ENCODE results near the gene LYZL2. TPM values are rescaled to one million over a fixed set of nuclear protein-coding genes. Genes with fewer than 3 reads are reported as not detected.
"Not testable (repeated sequence)": the region's sequence is repeated elsewhere in the genome, so short reads cannot be mapped to it uniquely, and the experiment has no call there.

The LYZL2 gene
- total and polyA plus RNA-seq, 5 experiments from 2014 or later: not detected

DNA sequence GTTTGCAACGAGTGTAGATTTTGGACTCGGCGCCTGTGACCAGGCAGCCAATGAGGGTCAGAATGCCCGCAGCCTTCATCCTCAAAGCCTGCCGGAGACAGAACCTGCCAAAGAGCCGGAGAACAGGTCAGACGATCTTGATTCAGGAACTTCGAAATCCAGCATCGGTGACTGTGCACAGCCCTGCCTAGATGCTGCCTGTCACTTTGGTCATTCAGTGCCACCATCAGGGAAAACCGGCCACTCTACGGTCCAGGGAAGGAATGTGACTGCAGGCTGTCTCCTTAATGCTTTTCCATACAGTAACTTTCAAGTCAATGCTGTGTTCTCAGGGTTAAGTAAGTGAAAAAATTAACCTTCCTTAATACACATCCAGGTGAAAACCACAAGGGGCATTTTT is 2.7 kb downstream of the LYZL2 start:
- DNase-seq, ATAC-seq, H3K27ac Mint-ChIP-seq, POLR2A ChIA-PET, H3K4me3 Mint-ChIP-seq, H3K4me1 Mint-ChIP-seq, H3K36me3 Mint-ChIP-seq, H3K9me3 Mint-ChIP-seq: not testable (repeated sequence)
- peaks cover 0 to 16% (median 2%) of the 10 kb centered on the region in 5 donors for H3K27me3 Mint-ChIP-seq

DNA sequence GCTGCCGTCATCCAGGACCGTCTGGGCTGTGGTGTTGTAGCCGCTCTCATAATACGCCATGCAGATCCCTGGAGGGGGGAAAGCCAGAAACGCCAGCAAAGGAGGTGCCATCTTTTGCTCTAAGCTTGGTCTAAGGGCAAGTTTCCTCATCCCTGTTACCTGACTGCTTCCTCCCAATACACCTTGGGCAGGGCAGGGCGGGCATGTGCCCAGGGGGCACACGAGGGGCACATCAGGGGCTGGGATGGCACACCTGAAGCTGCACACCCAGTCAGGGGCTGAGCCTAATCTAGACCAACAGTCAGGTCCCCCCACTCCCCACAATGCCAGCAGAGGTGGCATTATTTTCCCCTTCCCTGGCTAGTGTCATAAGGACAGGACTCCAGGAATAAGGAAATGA is 3.4 kb downstream of the LYZL2 start:
- H3K9me3 Mint-ChIP-seq, H3K27ac Mint-ChIP-seq, H3K4me1 Mint-ChIP-seq, H3K36me3 Mint-ChIP-seq, H3K4me3 Mint-ChIP-seq, DNase-seq, POLR2A ChIA-PET, ATAC-seq: not testable (repeated sequence)
- peaks cover 0 to 17% (median 2%) of the 10 kb centered on the region in 5 donors for H3K27me3 Mint-ChIP-seq

DNA sequence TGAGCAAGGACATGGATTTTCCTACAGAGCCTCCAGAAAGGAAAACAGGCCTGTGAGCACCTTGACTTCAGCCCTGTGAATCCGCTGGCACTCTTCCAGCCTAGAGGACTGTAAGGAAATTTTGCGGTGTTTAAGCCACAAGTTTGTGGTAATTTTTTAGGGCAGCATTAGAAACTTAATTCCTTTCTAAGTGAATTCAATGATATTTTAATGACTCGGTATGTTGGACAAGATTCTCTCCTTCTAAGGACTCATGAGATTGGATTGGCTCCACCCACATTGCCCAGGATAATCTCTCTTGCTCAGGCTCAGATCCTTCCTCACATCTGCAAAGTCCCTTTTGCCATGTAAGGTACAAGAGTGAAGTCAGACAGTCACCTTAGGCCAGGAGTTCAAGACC is 4.5 kb downstream of the LYZL2 start:
- no peaks in the 10 kb centered on the region for H3K9me3 Mint-ChIP-seq
- DNase-seq (no peak), ATAC-seq (no peak)
- no peak overlapping the region for H3K4me3 Mint-ChIP-seq
- no peaks in the 10 kb centered on the region for H3K36me3 Mint-ChIP-seq
- no peaks in the 10 kb centered on the region for H3K4me1 Mint-ChIP-seq
- POLR2A ChIA-PET: no interaction called here
- H3K27ac Mint-ChIP-seq: no peak overlapping the region
- H3K27me3 Mint-ChIP-seq: peaks cover 0 to 17% (median 6%) of the 10 kb centered on the region in 5 donors

DNA sequence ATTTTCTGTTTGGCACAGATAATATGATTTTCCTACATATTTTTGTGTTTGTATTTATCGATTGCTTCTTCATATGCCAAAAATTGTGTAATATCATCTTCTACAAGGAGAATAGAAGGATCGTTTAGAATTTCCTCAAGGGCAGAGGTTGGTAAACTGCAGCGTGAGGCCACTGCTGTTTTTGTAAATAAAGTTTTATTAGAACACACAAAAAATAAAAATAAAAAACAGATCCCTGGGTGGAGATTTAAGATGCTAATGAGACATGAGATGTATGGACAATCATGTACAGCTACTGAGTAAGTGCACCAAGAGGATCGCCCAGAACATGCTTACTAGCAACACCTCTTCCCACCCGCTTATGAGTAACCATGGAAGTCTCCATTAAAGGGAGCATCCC is 9.6 kb downstream of the LYZL2 start:
- ATAC-seq: no peak
- peaks cover 8 to 23% (median 17%) of the 10 kb centered on the region in 5 donors for H3K27me3 Mint-ChIP-seq
- no peaks in the 10 kb centered on the region for H3K4me1 Mint-ChIP-seq
- POLR2A ChIA-PET: no interaction called here
- H3K9me3 Mint-ChIP-seq: no peaks in the 10 kb centered on the region
- no peak overlapping the region for H3K27ac Mint-ChIP-seq
- no peak overlapping the region for H3K4me3 Mint-ChIP-seq
- no peaks in the 10 kb centered on the region for H3K36me3 Mint-ChIP-seq
- no peak for DNase-seq

DNA sequence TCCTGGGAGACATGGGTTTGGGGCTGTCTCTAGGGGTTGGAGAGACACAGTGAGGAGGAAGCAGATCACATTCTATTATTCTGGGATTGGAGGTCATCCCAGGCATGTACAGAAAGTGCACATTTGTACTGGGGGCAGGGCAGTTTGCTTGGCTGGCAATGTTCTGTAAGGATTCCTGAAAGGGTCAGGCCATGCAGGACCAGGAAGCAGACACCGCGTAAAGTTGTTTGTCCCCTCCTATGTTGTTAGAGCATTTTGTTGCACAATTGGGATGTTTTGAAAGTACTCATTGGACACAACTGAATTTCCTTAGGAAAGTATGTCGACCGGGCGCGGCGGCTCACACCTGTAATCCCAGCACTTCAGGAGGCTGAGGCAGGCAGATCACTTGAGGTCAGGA is 12.5 kb downstream of the LYZL2 start:
- POLR2A ChIA-PET: no interaction called here
- ATAC-seq (no peak), DNase-seq (no peak)
- Mint-ChIP-seq H3K4me3 (no peak overlapping the region), H3K27me3 (peaks cover 11 to 31% (median 19%) of the 10 kb centered on the region in 5 donors), H3K4me1 (no peaks in the 10 kb centered on the region), H3K9me3 (no peaks in the 10 kb centered on the region), H3K36me3 (no peaks in the 10 kb centered on the region), H3K27ac (peak overlapping the region in 1 of 10 donors; percentile 57)

DNA sequence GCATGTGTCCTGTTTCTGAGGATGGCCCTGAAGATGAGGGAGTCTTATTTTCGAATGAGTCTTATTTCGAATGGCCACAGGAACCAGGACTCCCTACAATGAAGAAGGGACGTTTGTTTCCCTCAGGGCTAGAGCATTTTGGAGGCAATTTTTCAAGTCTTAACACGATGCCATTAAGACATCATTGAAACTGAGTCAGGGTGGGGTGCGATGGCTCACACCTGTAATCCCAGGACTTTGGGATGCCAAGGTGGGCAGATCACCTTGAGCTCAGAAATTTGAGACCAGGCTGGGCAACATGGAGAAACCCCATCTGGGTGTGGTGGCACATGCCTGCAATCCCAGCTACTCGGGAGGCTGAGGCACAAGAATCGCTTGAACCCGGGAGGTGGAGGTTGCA is 18.5 kb downstream of the LYZL2 start:
- H3K4me3 Mint-ChIP-seq, H3K9me3 Mint-ChIP-seq, H3K27ac Mint-ChIP-seq, DNase-seq, ATAC-seq, POLR2A ChIA-PET, H3K4me1 Mint-ChIP-seq, H3K36me3 Mint-ChIP-seq: not testable (repeated sequence)
- H3K27me3 Mint-ChIP-seq: peaks cover 13 to 51% (median 23%) of the 10 kb centered on the region in 5 donors

DNA sequence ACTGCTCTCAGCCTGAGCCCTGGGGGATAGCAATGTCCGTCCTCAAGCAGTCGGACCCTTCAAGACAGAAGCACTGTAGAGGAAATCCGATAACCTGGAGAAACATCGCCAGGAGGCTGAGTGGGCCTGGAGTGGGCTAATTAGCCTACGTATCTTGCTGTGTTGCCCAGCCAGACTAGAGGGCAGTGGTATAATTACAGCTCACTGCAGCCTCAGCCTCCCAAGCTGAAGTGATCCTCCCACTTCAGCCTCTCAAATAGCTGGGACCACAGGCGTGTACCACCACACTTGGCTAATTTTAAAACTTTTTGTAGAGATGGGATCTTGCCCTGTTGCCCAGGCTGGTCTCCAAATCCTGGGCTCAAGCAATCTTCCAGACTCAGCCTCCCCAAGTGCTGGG is 21.7 kb downstream of the LYZL2 start:
- Mint-ChIP-seq H3K36me3 (peaks cover 0 to 2% (median 0%) of the 10 kb centered on the region in 3 donors), H3K4me1 (no peaks in the 10 kb centered on the region), H3K27me3 (peaks cover 16 to 55% (median 22%) of the 10 kb centered on the region in 5 donors), H3K9me3 (peaks cover 0 to 5% (median 0%) of the 10 kb centered on the region in 9 donors), H3K27ac (no peak overlapping the region), H3K4me3 (no peak overlapping the region)
- POLR2A ChIA-PET: no interaction called here
- ATAC-seq: no peak
- DNase-seq: no peak

DNA sequence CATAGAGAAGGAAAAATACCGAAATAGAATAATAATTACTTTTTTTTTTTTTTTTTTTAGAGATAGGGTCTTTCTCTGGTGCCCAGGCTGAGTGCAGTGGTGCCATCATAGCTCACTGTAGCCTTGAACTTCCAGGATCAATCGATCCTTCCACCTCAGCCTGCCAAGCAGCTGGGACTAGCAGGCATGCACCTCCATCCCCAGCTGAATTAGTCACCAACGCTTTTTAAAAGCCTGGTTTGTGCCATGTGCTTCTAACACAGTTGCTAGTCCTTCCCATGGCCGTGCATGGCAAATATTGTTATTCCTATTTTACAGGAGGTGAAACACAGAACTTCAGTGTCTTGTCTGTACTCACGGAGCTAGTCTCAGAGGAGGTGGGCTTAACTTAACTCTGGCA is 23.2 kb downstream of the LYZL2 start:
- Mint-ChIP-seq H3K27ac (no peak overlapping the region), H3K36me3 (peaks cover 0 to 2% (median 0%) of the 10 kb centered on the region in 3 donors), H3K9me3 (peaks cover 0 to 5% (median 0%) of the 10 kb centered on the region in 9 donors), H3K4me1 (no peaks in the 10 kb centered on the region), H3K27me3 (peaks cover 13 to 40% (median 19%) of the 10 kb centered on the region in 5 donors), H3K4me3 (no peak overlapping the region)
- ATAC-seq (no peak), DNase-seq (no peak)
- POLR2A ChIA-PET: no interaction called here

DNA sequence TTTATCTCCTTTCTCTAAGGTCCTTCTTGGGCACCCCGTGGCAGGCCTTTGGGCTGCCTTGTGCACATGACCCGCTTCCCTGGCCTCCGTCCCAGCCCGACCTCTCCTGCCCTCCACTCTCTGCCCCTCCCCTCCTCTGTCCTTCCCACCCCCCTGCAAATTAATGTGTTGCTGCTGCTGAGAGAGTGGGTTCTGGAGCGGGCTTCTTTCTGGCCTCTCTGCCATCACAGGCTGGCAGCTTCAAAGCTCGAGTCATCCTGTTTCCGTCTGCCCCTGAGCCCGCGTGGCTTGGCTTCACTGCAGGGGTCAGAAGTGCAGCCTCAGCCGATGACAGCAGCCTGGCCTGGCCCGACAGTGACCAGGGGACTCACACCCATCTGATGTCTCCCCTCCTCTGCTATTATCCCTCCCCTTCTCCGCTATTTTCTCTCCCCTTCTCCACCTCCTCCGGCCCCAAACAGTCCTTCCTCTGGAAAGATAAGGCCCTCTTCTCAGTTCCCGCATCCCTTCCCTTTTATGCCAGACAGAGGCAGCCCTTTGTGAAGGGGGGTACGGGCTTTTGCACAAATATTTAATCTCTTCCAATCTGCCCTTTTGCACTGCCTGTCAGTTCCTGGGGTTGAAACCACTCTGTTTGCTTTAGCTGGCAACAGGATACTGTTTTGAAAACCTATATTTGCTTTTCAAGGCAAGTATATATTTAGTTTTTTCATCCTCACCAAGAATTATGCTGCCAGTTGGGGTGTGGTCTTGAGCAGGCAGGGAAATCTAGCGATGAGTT is 24.0 kb downstream of the LYZL2 start:
- H3K9me3 Mint-ChIP-seq, POLR2A ChIA-PET, H3K27ac Mint-ChIP-seq, ATAC-seq, H3K36me3 Mint-ChIP-seq, H3K4me3 Mint-ChIP-seq, DNase-seq, H3K4me1 Mint-ChIP-seq: not testable (repeated sequence)
- peaks cover 9 to 32% (median 20%) of the 10 kb centered on the region in 5 donors for H3K27me3 Mint-ChIP-seq

DNA sequence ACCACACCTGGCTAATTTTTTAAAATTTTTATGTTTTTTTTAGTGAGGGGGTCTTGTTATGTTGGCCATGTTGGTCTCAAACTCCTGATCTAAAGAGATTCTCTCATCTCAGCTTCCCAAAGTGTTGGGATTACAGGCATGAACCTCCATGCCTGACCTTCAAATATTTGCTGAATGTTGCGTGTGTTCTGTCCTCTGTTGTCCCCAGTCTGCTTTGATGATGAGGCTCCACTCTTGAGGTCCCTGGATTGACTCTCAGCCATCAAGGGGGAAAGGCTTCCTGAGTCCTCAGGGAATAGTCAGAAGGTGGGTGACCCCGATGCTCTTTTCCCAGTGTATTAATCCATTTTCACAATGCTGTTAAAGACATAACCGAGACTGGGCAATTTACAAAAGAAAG is 26.0 kb downstream of the LYZL2 start:
- H3K4me1 Mint-ChIP-seq: no peaks in the 10 kb centered on the region
- ATAC-seq (no peak), DNase-seq (no peak)
- POLR2A ChIA-PET: no interaction called here
- no peaks in the 10 kb centered on the region for H3K36me3 Mint-ChIP-seq
- H3K4me3 Mint-ChIP-seq: no peak overlapping the region
- H3K27me3 Mint-ChIP-seq: peaks cover 2 to 24% (median 11%) of the 10 kb centered on the region in 5 donors
- no peaks in the 10 kb centered on the region for H3K9me3 Mint-ChIP-seq
- peak overlapping the region in 1 of 10 donors; percentile 6 for H3K27ac Mint-ChIP-seq

DNA sequence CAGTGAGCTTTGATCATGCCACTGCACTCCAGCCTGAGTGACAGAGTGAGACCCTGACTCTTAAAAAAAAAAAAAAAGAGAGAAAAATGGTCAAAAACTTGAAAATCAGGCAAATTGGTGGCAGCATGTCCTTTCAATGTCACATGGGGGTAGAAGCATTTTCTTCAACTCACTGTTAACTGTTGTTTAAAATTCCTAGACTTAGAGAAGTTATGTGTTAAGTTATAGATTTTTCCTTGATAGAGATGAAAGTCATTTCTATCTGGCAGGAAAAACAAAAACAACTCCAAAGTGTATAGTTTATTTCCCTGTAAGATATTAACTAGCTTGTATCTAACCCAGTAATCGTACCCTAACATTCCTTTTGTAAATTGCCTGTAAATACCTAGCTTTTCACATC is 26.8 kb downstream of the LYZL2 start:
- H3K4me1 Mint-ChIP-seq: no peaks in the 10 kb centered on the region
- DNase-seq: no peak
- no peaks in the 10 kb centered on the region for H3K36me3 Mint-ChIP-seq
- no peaks in the 10 kb centered on the region for H3K9me3 Mint-ChIP-seq
- H3K27me3 Mint-ChIP-seq: peaks cover 2 to 23% (median 11%) of the 10 kb centered on the region in 5 donors
- no peak for ATAC-seq
- POLR2A ChIA-PET: no interaction called here
- no peak overlapping the region for H3K4me3 Mint-ChIP-seq
- no peak overlapping the region for H3K27ac Mint-ChIP-seq

DNA sequence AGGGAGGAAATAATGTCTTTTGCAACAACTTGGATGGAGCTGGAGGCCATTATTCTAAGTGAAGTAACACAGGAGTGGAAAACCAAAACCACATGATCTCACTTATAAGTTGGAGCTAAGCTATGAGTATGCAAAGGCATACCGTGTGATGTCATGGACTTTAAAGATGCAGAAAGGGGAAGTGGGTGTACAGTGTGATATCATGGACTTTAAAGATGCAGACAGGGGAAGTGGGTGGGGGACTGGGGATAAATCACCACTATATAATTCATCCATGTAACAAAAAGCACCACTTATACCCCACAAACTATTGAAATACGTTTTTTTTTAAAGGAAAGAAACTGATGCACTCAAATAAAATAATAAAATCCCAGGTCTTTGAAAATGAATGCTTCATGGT is 29.5 kb downstream of the LYZL2 start:
- Mint-ChIP-seq H3K9me3 (no peaks in the 10 kb centered on the region), H3K4me1 (no peaks in the 10 kb centered on the region), H3K4me3 (no peak overlapping the region), H3K27me3 (peaks cover 4 to 8% (median 4%) of the 10 kb centered on the region in 5 donors), H3K36me3 (no peaks in the 10 kb centered on the region), H3K27ac (no peak overlapping the region)
- POLR2A ChIA-PET: no interaction called here
- no peak for DNase-seq
- no peak for ATAC-seq

DNA sequence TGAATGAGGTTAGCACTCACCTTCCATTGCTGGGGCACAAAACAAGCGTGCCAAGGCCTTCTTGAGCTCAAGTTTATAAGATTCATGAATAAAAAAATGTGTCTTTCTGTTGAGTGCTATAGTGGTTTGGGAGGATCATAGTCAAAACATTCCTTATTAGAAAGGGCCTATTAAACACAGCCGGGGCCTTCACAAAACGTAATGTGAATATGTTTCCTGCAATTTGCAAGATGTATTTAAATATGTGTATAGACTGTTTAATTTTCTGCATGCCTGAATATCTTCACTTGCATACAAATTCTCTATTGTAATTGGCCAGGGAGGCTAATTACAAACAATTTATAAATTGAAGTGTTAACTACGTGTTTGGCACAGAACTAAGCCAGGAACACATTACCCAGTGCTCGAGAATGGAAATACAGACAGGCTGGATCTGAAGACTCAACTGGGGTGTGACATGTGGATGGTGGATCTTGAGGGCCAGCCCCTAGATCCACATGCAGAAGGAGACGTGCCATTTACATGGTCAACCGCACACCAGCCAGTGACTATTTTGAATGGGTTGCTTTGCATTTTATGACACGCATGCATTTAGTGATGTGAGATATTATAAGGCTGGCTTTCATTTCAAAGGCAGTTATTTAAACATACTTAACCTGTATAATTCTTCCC is 31.3 kb downstream of the LYZL2 start:
- ATAC-seq: no peak
- Mint-ChIP-seq H3K27me3 (peaks cover 7 to 17% (median 14%) of the 10 kb centered on the region in 5 donors), H3K36me3 (no peaks in the 10 kb centered on the region), H3K27ac (no peak overlapping the region), H3K4me1 (no peaks in the 10 kb centered on the region), H3K4me3 (no peak overlapping the region), H3K9me3 (no peaks in the 10 kb centered on the region)
- DNase-seq: no peak
- POLR2A ChIA-PET: no interaction called here
